ENCODE measurements around the gene VEGFB.

GRCh38 chr11:64186492-64187165 lies 47.8 kb upstream of the VEGFB start:
- TF ChIP-seq NFRKB (IDR thresholded peaks at IDR 0.05) (no peak), SUZ12 (IDR thresholded peaks at IDR 0.05) (no peak), BHLHE40 (IDR thresholded peaks at IDR 0.05; ENCODE audit: borderline replicate concordance) (no peak), FOXA1 (IDR thresholded peaks at IDR 0.05) (no peak), ZNF384 (IDR thresholded peaks at IDR 0.05) (no peak), HDGF (IDR thresholded peaks at IDR 0.05; ENCODE audit: borderline replicate concordance) (no peak), ARNT (IDR thresholded peaks at IDR 0.05) (no peak), TARDBP (IDR thresholded peaks at IDR 0.05) (no peak)
